Brain microvascular endothelial cell (primary cell): ENCODE results near the gene TMEM108.

Source experiments
- DNase-seq: peaks from one replicate; pipeline ENCODE4 v3.0.0-alpha.2; 2020
- H3K27ac ChIP-seq: fragments of 250-450 bp; sonication (Bioruptor Pico); 2 replicates; pipeline ENCODE4 v1.5.1; 2020; ENCODE audit warnings: mild to moderate bottlenecking, moderate library complexity
- H3K27me3 ChIP-seq: fragments of 250-450 bp; sonication (Bioruptor Pico); replicated peaks from 2 replicates; pipeline ENCODE4 v1.5.1; 2020; ENCODE audit warnings: mild to moderate bottlenecking
- H3K36me3 ChIP-seq: fragments of 250-450 bp; sonication (Bioruptor Pico); replicated peaks from 2 replicates; pipeline ENCODE4 v1.5.1; 2020; ENCODE audit warnings: mild to moderate bottlenecking
- H3K4me3 ChIP-seq: 2 replicates; pipeline ENCODE4 v1.5.1; 2011; ENCODE audit warnings: low read depth, mild to moderate bottlenecking, control low read depth, low read length, moderate library complexity
- CTCF ChIP-seq: IDR thresholded peaks from 2 replicates; pipeline ENCODE4 v1.5.1; 2011; ENCODE audit warnings: low read depth, mild to moderate bottlenecking, moderate library complexity, low read length, control low read depth, inconsistent platforms; ENCODE audit errors: missing control alignments
- in situ Hi-C: cut with HindIII; loops from 2 replicates; pipeline ENCODE4 v1.10.0; 2017; ENCODE audit warnings: low sequenced_read_pairs, low pct_ligation_motif_present

TMEM108 gene

DNA sequence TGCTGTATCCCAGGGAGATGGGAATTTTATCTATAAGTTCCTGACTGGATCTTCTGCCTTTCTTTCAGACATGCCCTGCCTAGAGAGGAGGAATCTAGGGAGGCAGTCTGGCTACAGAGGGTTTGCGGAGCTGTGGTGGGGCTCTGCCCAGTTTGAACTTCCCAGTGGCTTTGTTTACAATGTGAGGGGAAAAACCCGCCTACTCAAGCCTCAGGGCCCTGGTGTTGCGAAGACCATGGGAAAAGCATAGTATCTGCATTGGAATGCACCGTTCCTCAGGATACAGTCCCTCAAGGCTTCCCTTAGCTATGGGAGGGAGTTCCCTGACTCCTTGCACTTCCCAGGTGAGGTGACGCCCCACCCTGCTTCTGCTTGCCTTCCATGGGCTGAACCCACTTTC is 168.7 kb downstream of the TMEM108 start:
- H3K36me3 ChIP-seq: no peaks in the 10 kb centered on the region
- H3K27ac ChIP-seq: no peak overlapping the region
- no peaks in the 10 kb centered on the region for H3K27me3 ChIP-seq
- no peak for TF ChIP-seq CTCF
- DNase-seq: no peak
- in situ Hi-C loops: no loop called here
- H3K4me3 ChIP-seq: no peak overlapping the region

DNA sequence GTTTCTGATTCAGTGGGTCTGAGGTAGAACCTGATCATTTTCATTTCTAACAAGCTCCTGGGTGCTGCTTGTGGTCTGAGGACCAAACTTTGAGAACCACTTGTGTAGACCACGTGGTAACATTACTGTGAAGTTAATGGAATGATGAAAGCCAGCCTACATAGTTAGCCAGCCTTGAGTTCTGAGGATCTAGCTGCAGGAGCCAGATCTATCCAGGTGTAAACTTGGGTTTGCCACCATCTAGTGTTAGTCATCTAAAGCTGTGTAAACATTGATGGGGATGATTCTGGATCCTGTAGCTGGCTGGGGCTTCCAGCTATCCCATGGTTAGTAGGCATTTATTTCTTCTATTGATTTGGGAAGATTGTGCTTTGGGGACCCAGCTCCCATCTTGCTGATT is 170.0 kb downstream of the TMEM108 start:
- no peak overlapping the region for H3K27ac ChIP-seq
- H3K27me3 ChIP-seq: no peaks in the 10 kb centered on the region
- no peak overlapping the region for H3K4me3 ChIP-seq
- in situ Hi-C loops: no loop called here
- no peaks in the 10 kb centered on the region for H3K36me3 ChIP-seq
- no peak for TF ChIP-seq CTCF
- no peak for DNase-seq

- Histone ChIP-seq H3K36me3 (no peaks in the 10 kb centered on the region), H3K27me3 (no peaks in the 10 kb centered on the region), H3K27ac (no peak overlapping the region), H3K4me3 (no peak overlapping the region)
- in situ Hi-C loops: no loop called here
- peak; percentile 29 for DNase-seq
- no peak for TF ChIP-seq CTCF
Observed at GRCh38 chr3:133209871-133210550, 171.8 kb downstream of the TMEM108 start.

GRCh38 chr3:133210656-133211055 is 172.5 kb downstream of the TMEM108 start:
- no peak overlapping the region for H3K4me3 ChIP-seq
- TF ChIP-seq CTCF: no peak
- no peaks in the 10 kb centered on the region for H3K27me3 ChIP-seq
- H3K27ac ChIP-seq: no peak overlapping the region
- no peaks in the 10 kb centered on the region for H3K36me3 ChIP-seq
- no peak for DNase-seq
- in situ Hi-C loops: no loop called here

DNA sequence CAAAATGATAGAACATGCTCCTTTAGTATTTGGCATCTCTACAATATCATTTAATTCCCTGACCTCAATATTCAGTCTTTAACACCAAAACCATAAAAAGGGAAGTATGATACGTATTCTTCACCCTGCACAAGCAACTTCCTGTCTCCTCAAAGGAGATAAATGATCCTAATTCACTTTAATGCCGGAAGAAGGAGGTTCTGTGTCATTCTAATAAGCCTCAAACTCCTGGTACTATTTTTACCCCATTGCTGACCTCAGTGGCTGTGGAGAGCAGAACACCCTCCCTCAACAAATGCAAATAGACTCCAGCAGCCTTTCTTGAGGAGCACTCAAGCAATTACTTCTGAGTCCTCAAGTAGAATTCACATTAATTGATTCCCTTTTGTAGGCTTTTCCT is 173.3 kb downstream of the TMEM108 start:
- no peak overlapping the region for H3K4me3 ChIP-seq
- H3K27ac ChIP-seq: no peak overlapping the region
- peak; percentile 25 for DNase-seq
- in situ Hi-C loops: no loop called here
- no peak for TF ChIP-seq CTCF
- H3K27me3 ChIP-seq: no peaks in the 10 kb centered on the region
- no peaks in the 10 kb centered on the region for H3K36me3 ChIP-seq

- H3K27me3 ChIP-seq: no peaks in the 10 kb centered on the region
- H3K4me3 ChIP-seq: no peak overlapping the region
- no peak overlapping the region for H3K27ac ChIP-seq
- no peak for DNase-seq
- no peak for TF ChIP-seq CTCF
- in situ Hi-C loops: no loop called here
- no peaks in the 10 kb centered on the region for H3K36me3 ChIP-seq
Observed at GRCh38 chr3:133211856-133212255, 173.7 kb downstream of the TMEM108 start.
